GM21619 (cell line): ENCODE results near the gene TSC22D3.
"Not testable (repeated sequence)": the region's sequence is repeated elsewhere in the genome, so short reads cannot be mapped to it uniquely, and the experiment has no call there.

Source experiments
- ATAC-seq: cut with Tn5 transposase; IDR thresholded peaks from one replicate; pipeline ENCODE4 v1.9.1; 2021; ENCODE audit not compliant: unreplicated experiment

The TSC22D3 gene

DNA sequence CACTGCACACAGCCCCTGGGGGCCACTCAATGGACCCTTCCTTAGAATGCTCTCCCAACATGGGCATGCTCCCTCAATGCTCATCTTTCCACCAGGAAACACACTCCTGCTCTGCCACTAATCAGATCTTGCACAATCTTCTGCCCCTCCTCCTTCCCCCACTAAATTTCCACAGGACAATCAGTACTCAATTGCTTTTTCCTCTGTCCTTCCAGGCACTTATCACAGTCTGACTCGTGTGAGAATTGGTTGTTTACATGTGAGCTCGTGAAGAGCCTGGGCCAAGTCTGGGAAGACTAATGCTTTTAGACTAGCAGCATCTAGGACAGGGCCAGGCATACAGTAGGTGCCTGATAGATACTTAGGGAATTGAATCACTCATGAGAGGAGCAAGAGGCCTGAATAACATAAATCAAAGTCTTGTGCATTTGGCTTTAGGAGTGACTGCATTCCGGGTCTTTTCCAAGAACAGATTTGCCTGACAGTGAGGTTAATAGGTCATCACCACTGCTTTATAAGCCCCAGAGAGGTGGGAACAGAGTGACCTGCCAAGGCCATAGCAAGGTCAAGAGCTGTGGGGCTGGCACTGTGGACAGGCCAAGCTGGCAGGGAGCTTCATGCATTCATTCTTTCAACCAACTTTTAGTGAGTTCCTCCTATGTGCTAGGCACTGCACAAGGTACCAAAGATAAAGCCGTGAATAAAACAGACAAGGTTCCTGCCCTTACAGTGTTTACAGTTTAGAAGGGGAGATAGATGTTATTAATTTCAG, 92.3 kb downstream of the TSC22D3 start:
- no peak for ATAC-seq

DNA sequence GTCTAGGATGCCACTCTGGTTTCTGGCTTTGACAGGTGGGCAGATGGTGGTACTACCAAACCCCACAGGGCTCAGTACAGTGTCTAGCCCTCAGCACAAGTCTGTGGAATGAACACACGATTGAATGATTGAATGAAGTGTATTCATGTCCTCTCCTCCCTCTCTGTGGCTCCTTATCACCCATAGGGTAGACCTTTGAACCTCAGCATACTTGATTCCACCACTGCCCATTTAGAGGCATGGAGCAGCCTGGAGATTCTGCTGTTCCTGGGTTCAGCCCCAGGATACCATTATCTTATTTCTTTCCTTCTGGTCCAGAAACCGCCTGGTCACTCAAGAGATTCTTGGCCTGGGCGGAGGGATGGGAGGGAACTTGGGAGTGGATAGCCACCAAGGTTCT, 93.3 kb downstream of the TSC22D3 start:
- no peak for ATAC-seq

DNA sequence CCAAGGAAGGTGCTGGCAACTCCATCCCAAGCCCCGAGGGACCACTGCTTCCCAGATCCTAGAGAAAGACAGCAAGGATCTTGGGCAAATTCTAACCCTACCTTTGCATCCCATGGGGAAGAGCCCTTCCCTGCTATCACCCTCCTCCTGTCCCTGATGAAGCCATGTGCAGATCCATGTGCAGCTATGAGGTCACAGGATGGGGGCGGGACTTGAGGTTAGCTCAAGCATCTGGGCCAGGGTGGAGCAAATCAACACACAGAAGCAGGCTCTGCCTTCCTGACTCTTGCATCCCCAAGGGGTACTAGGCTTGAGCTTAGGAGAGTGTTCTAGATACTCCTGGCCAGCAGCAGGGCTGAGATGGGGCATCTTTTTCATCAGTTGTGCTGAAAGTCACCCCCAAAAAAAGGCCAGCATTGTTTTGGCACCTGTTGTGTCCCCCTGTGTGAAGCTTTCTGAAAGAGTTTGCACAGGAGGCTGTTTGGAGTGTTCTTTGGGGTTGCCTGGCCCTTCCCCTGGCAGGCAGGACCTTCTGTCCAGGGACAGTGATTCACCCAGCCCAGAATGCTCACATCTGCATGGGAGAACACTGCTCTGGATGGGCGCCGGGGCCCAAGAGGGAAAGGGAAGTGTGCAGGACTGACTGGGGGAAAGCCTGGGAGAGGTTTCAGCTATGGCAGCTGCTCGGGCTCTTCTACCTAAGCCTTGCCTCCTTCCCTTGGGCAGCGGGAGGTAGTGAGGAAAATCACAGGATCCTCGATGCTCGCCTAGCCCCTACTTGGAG, 96.4 kb downstream of the TSC22D3 start:
- no peak for ATAC-seq

GRCh38 chrX:107677909-107678308, 97.7 kb downstream of the TSC22D3 start:
- no peak for ATAC-seq

GRCh38 chrX:107677501-107677901, 98.1 kb downstream of the TSC22D3 start:
- ATAC-seq, result no peak

- peak; percentile 16 for ATAC-seq
Observed at GRCh38 chrX:107676559-107677378, 98.8 kb downstream of the TSC22D3 start.

GRCh38 chrX:107675823-107676555, 99.6 kb downstream of the TSC22D3 start:
- ATAC-seq, result no peak

DNA sequence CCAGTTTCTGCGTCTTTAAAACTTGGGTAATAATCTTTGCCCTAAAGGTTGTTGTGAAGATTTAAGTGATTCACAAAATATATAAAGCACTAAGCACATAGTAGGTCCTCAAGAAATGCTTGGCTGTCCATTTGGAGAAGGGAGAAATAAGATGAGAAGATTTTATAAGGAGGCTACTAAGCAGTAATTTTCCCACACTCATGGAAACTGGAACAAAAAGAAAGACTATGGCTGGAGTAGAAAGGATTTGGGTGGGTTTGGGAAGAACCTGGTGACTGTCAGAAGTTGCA, 100.3 kb downstream of the TSC22D3 start:
- no peak for ATAC-seq

DNA sequence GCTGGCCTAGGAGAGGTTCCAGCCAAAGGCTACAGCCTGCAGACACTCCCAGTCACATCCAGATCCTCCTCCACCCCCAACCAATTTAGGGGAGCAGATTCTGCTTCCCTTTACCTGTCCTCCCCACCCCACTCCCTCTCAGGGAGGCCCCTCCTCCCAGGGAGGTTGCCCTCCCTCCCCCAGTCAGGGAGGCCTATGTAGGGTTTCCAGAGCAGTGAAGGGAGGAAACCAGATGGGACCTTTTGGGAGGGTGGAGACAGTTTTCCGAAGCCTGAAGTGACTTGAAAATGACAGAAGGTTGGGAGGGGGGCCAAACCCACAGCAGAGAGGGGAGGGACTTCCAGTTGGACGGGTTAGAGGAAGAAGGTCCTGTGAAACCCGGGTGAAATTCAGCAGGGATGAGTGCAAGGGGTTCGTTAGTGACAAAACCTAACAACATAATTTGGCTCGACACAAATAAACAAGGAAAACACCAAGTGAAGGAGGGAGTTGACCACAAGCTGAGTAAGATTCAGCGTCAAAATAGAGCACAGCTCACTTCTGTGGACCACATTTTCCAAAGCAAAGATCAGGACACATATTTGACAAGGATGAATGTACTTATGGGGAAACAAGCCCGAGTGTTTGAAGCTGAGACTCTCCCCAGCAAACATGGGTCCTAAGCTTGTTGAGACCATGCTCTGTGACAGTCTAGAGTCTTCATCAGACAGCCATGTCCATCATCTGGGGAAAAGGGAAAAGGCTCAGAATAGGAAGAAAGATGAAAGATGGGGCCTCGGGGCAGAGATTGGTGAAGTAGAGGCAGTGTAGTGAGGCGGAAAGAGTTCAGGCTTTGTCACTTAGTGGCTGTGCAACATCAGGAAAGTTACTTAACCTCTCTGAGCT, 100.9 kb downstream of the TSC22D3 start:
- peak; percentile 17 for ATAC-seq

DNA sequence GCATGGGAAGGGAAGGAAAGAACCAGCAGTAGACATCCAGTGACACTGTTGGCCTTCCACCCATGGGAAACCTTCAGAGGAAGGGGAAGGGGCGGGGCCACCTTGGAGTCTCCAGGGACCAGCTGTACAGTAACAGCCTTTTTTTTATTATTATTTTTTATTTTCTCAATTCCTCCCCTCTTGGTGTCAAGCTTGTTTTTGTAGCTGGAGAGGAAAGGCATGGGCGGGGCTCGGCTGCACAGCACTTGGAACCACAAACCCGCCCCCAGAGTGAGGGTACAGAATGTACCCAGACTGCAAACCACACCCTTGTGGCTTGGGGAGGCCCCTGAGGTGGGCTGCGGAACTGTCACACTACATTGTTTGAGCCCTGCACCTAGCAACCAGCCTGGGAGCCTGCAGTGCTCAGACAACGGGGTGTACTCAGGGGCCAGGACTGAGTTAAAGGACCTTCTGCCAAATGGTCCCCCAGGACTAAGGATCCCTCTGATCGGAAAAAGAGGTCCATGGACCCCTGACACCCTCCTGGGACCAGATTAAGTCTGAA, 101.6 kb downstream of the TSC22D3 start:
- peak; percentile 85 for ATAC-seq

- no peak for ATAC-seq
Observed at GRCh38 chrX:107673431-107673830, 102.2 kb downstream of the TSC22D3 start.

DNA sequence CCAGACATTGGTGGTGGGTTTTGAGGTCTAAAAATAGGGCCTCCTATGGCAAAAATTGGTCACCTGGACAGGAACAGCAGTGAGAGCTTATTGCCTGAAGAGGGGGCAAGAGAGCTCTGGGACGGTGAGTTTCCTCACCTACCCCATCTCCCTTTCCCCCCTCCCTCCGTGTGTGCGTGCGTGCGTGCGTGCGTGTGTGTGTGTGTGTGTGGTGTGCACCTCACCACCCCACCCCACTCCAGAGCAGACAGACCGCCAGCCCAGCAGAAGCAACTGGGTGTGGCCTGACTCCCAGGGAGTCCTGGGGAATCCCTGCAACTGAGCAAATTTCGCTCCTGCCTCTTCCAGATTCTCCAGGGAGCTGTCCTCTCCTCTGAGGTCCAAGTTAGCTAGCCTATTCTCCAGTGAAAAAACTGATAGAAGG, 102.6 kb downstream of the TSC22D3 start:
- peak; percentile 25 for ATAC-seq

DNA sequence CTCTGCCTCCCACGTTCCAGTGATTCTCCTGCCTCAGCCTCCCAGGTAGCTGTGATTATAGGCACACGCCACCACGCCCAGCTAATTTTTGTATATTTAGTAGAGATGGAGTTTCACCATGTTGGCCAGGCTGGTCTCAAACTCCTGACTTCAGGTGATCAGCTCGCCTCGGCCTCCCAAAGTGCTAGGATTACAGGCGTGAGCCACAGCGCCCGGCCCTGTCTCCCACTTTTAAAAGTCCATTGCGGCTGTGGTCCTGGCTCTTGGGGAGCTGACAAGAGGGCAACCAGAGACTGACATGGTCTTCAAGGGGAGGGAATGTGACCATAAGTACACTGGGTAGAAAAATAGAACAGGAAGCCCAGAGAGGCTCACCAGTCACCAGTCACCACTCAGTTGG, 104.3 kb downstream of the TSC22D3 start:
- not testable (repeated sequence) for ATAC-seq

- ATAC-seq, result no peak
Observed at GRCh38 chrX:107669885-107670628, 105.5 kb downstream of the TSC22D3 start.

DNA sequence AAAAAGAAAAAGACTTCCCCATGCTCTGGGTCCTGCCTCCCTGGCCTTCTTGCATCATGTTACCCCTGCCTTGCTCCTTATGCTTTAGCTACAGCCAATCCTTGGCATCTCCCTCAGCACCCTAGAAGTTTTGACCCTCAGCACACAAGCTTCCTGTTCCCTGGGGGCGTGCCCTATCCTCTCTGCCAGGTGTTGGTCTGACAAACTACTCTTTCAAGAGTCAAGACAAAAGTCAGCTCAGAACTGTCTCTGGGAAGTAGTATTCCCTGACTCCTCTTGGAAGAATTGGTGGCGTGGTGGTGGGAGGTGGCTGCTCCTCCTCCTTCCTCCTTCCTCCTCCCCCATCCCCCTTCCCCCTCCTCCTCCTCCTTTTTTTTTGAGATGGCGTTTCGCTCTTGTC, 106.3 kb downstream of the TSC22D3 start:
- ATAC-seq, result no peak

- ATAC-seq, result not testable (repeated sequence)
Observed at GRCh38 chrX:107668710-107669109, 106.9 kb downstream of the TSC22D3 start.

DNA sequence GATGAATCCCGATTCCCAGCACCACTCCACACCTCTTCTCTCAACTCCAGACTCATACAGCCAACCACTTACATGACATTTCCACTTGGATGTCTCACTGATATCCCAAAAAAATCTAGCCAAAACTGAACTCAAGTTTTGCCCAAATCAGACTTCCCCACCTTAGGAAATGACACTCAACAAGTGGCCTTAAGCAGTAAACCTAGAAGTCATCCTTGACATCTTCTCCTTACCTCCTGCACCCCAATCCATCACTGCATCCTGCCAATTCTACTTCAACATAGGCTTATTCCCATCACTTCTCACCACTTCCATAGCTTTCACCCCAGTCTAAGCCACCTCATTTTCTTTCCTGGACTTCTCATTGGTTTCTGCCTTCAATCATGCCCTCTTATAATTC, 108.2 kb downstream of the TSC22D3 start:
- ATAC-seq, result no peak

DNA sequence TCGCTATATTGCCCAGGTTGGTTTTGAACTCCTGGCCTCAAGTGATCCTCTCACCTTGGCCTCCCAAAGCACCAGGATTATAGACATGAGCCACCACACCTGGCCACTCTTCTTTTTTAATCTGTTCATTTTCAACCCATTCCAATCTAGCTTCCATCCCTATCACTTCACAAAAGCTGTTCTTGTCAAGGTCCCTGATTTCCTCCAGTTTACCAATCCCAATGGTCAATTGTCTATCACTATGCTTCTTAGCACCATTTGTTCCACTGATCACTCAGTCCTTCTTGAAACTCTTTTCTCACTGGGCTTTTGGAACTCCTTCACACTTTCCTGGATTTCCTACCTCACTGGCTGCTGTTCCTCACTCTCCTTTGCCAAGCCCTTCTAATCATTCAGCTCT, 108.7 kb downstream of the TSC22D3 start:
- ATAC-seq, result no peak
